Hepatocyte (in vitro differentiated cells): ENCODE data around the gene ARHGAP1. TPM values are rescaled to one million over a fixed set of nuclear protein-coding genes. Genes with fewer than 3 reads are reported as not detected.

Experiments used
- DNase-seq: peaks from one replicate; pipeline ENCODE4 v3.0.0-alpha.2; 2016; ENCODE audit warnings: low spot score
- H2AFZ ChIP-seq: fragments of 200-600 bp; sonication (generic); 2 replicates; pipeline ENCODE4 v1.6.0; 2016; ENCODE audit warnings: antibody characterized with exemption, mild to moderate bottlenecking
- H3K27ac ChIP-seq: fragments of 200-600 bp; sonication (generic); 2 replicates; pipeline ENCODE4 v1.5.1; 2016; ENCODE audit warnings: mild to moderate bottlenecking
- H3K27me3 ChIP-seq: fragments of 200-600 bp; sonication (generic); 2 replicates; pipeline ENCODE4 v1.6.1; 2016
- H3K36me3 ChIP-seq: fragments of 200-600 bp; sonication (generic); replicated peaks from 2 replicates; pipeline ENCODE4 v1.5.1; 2016; ENCODE audit warnings: low read depth; ENCODE audit not compliant: insufficient read depth
- H3K4me1 ChIP-seq: fragments of 200-600 bp; sonication (generic); 2 replicates; pipeline ENCODE4 v1.5.1; 2016; ENCODE audit warnings: mild to moderate bottlenecking, moderate library complexity; ENCODE audit not compliant: insufficient read depth
- H3K4me2 ChIP-seq: fragments of 200-600 bp; sonication (generic); 2 replicates; pipeline ENCODE4 v1.6.0; 2016
- H3K4me3 ChIP-seq: fragments of 200-600 bp; sonication (generic); 2 replicates; pipeline ENCODE4 v1.5.1; 2016; ENCODE audit warnings: mild to moderate bottlenecking
- H3K79me2 ChIP-seq: fragments of 200-600 bp; sonication (generic); 2 replicates; pipeline ENCODE4 v1.6.0; 2017; ENCODE audit warnings: mild to moderate bottlenecking
- H3K9me2 ChIP-seq: fragments of 200-600 bp; sonication (generic); replicated peaks from 2 replicates; pipeline ENCODE4 v1.6.0; 2017; ENCODE audit warnings: mild to moderate bottlenecking; ENCODE audit not compliant: insufficient read depth
- H3K9me3 ChIP-seq: fragments of 200-600 bp; sonication (generic); 2 replicates; pipeline ENCODE4 v1.5.1; 2016; ENCODE audit warnings: low read depth, mild to moderate bottlenecking
- H4K20me1 ChIP-seq: fragments of 200-600 bp; sonication (generic); 2 replicates; pipeline ENCODE4 v1.6.0; 2016; ENCODE audit warnings: mild to moderate bottlenecking; ENCODE audit not compliant: insufficient read depth, poor library complexity, severe bottlenecking
- CTCF ChIP-seq: fragments of 200-600 bp; sonication (generic); IDR thresholded peaks from 2 replicates; pipeline ENCODE4 v1.5.1; 2016; ENCODE audit warnings: antibody characterized with exemption, mild to moderate bottlenecking; ENCODE audit not compliant: poor library complexity
- EZH2 ChIP-seq: fragments of 200-600 bp; sonication (generic); IDR thresholded peaks from 2 replicates; pipeline ENCODE4 v1.6.1; 2016; ENCODE audit warnings: antibody characterized with exemption, mild to moderate bottlenecking, borderline replicate concordance
- EZH2phosphoT487 ChIP-seq: fragments of 200-600 bp; sonication (generic); IDR thresholded peaks from one replicate; pipeline ENCODE4 v1.6.1; 2018; ENCODE audit warnings: antibody characterized with exemption, mild to moderate bottlenecking, low read depth, moderate library complexity; ENCODE audit not compliant: unreplicated experiment, severe bottlenecking
- WGBS: methylation state at CpG from one replicate; pipeline ENCODE4 v1.1.6; 2016; ENCODE audit warnings: low lambda C conversion rate; ENCODE audit errors: missing lambda C conversion rate; 5-methylcytosine and 5-hydroxymethylcytosine counted together
- polyA plus RNA-seq: library from polyadenylated mRNA; unstranded; fragments of >200 nt; fragmentation: Nextera tagmentation; extraction: Ambion mirVana; gene quantifications from 2 replicates; pipeline ENCODE4 v1.2.1, GENCODE V29; 2016
- total RNA-seq: library from RNA; depleted of rRNA; stranded (reverse); fragments of >200 nt; gene quantifications from 2 replicates; pipeline ENCODE4 v1.2.3, GENCODE V29; 2014

The ARHGAP1 gene
- total and polyA plus RNA-seq, 2 experiments from 2014 or later, result 23.4 to 62.8 TPM

- no peak for DNase-seq
- H3K27ac ChIP-seq, result no peak overlapping the region
- WGBS, result 92% methylated on average over 8 of the region's 8 CpGs
- peaks cover 5% of the 10 kb centered on the region for H3K36me3 ChIP-seq
- no peaks in the 10 kb centered on the region for H3K9me2 ChIP-seq
- H3K27me3 ChIP-seq, result no peaks in the 10 kb centered on the region
- H3K4me1 ChIP-seq, result peaks cover 23% of the 10 kb centered on the region
- no peak overlapping the region for H3K4me2 ChIP-seq
- no peak overlapping the region for H2AFZ ChIP-seq
- H4K20me1 ChIP-seq, result no peaks in the 10 kb centered on the region
- TF ChIP-seq CTCF (no peak), EZH2phosphoT487 (no peak), EZH2 (no peak)
- H3K4me3 ChIP-seq, result no peak overlapping the region
- H3K79me2 ChIP-seq, result no peaks in the 10 kb centered on the region
- H3K9me3 ChIP-seq, result no peaks in the 10 kb centered on the region
These were observed 23.2 kb downstream of the ARHGAP1 start for GRCh38 chr11:46677169-46677568.

- H3K36me3 ChIP-seq, result peaks cover 5% of the 10 kb centered on the region
These were observed 23.8 kb downstream of the ARHGAP1 start for GRCh38 chr11:46676436-46677158.

GRCh38 chr11:46675949-46676348 lies 24.5 kb downstream of the ARHGAP1 start:
- 85% methylated on average over 7 of the region's 7 CpGs for WGBS
- Histone ChIP-seq H3K9me3 (no peaks in the 10 kb centered on the region), H3K4me3 (no peak overlapping the region), H2AFZ (no peak overlapping the region), H3K36me3 (peaks cover 5% of the 10 kb centered on the region), H3K27ac (peak overlapping the region; percentile 92), H3K4me2 (peak overlapping the region; percentile 52), H3K79me2 (no peaks in the 10 kb centered on the region), H4K20me1 (no peaks in the 10 kb centered on the region), H3K4me1 (peaks cover 23% of the 10 kb centered on the region), H3K27me3 (no peaks in the 10 kb centered on the region), H3K9me2 (no peaks in the 10 kb centered on the region)
- TF ChIP-seq CTCF, result no peak
- no peak for TF ChIP-seq EZH2phosphoT487
- TF ChIP-seq EZH2, result no peak
- DNase-seq, result no peak

More at GRCh38 chr11:46676436-46677158, 23.8 kb downstream of the ARHGAP1 start:
- TF ChIP-seq EZH2phosphoT487 (no peak), CTCF (no peak), EZH2 (no peak)
- no peaks in the 10 kb centered on the region for H3K79me2 ChIP-seq
- no peaks in the 10 kb centered on the region for H3K9me3 ChIP-seq
- no peak overlapping the region for H2AFZ ChIP-seq
- 91% methylated on average over 15 of the region's 15 CpGs for WGBS
- H3K4me1 ChIP-seq, result peaks cover 23% of the 10 kb centered on the region
- peak overlapping the region; percentile 92 for H3K27ac ChIP-seq
- H3K4me3 ChIP-seq, result no peak overlapping the region
- no peak overlapping the region for H3K4me2 ChIP-seq
- DNase-seq, result no peak
- H3K27me3 ChIP-seq, result no peaks in the 10 kb centered on the region
- H3K9me2 ChIP-seq, result no peaks in the 10 kb centered on the region
- no peaks in the 10 kb centered on the region for H4K20me1 ChIP-seq
